Measurements from ENCODE around the gene FAM13A. TPM values are rescaled to one million over a fixed set of nuclear protein-coding genes. Genes with fewer than 3 reads are reported as not detected.

Gene FAM13A
- total and polyA plus RNA-seq, 2 of the 8 experiments (the other 6 are each of a cell fraction or from before 2014, with no cell fraction given): 7.1 to 16.5 TPM

- Histone ChIP-seq H3K4ac (replicated peaks; ENCODE audit: insufficient read length, low read depth, low read length) (no peak overlapping the region), H4K5ac (ENCODE audit: insufficient read length, low read depth, low read length) (no peak overlapping the region), H4K8ac (ENCODE audit: extremely low read depth, insufficient read depth, low read length) (no peak overlapping the region), H2BK15ac (ENCODE audit: low read length) (no peak overlapping the region), H3K27me3 (replicated peaks in 1 of 4; ENCODE audit: control insufficient read depth in 3 of 4, extremely low read depth in 1 of 4, insufficient read depth in 3 of 4, low read length in 3 of 4) (no peaks in the 10 kb centered on the region), H3K4me2 (ENCODE audit: insufficient read depth in 1 of 2, low read depth in 2 of 2, low read length in 2 of 2) (no peak overlapping the region), H3K27ac (ENCODE audit: low read depth, low read length) (no peak overlapping the region), H4K91ac (replicated peaks; ENCODE audit: insufficient read length, low read length) (no peak overlapping the region), H3K9ac (replicated peaks in 1 of 4; ENCODE audit: extremely low read depth in 1 of 4, low read depth in 3 of 4, low read length in 3 of 4) (no peak overlapping the region), H2BK120ac (replicated peaks; ENCODE audit: low read depth, low read length) (no peak overlapping the region), H3K79me2 (ENCODE audit: control insufficient read depth in 1 of 2, insufficient read depth in 2 of 2, low read length in 2 of 2) (no peaks in the 10 kb centered on the region), H3K14ac (ENCODE audit: insufficient read length) (no peak overlapping the region), H3K23me2 (ENCODE audit: low read depth, low read length) (no peaks in the 10 kb centered on the region), H3K18ac (ENCODE audit: extremely low read depth, low read length) (no peak overlapping the region), H3K9me3 (ENCODE audit: insufficient read depth in 2 of 2, low read depth in 1 of 2, low read length in 1 of 2) (no peaks in the 10 kb centered on the region), H3K23ac (ENCODE audit: insufficient read length) (no peak overlapping the region), H2BK5ac (ENCODE audit: low read depth, low read length) (no peak overlapping the region), H3K4me1 (replicated peaks in 1 of 4; ENCODE audit: control insufficient read depth in 3 of 4, insufficient read depth in 4 of 4, low read length in 3 of 4) (no peaks in the 10 kb centered on the region; a peak in 1 of 7 replicates), H3K79me1 (ENCODE audit: low read depth, low read length) (no peaks in the 10 kb centered on the region), H2AFZ (ENCODE audit: low read length) (no peak overlapping the region), H2AK5ac (ENCODE audit: low read depth, low read length) (no peak overlapping the region), H4K20me1 (replicated peaks in 1 of 2; ENCODE audit: control insufficient read depth in 1 of 2, insufficient read depth in 2 of 2, low read length in 2 of 2) (no peaks in the 10 kb centered on the region), H3K56ac (replicated peaks; ENCODE audit: insufficient read length, low read depth, low read length) (no peak overlapping the region), H2BK12ac (ENCODE audit: low read depth, low read length) (no peak overlapping the region), H3K4me3 (ENCODE audit: extremely low read depth in 1 of 4, insufficient read depth in 2 of 4, low read depth in 3 of 4, low read length in 4 of 4) (no peak overlapping the region), H2BK20ac (ENCODE audit: low read length) (no peak overlapping the region), H3K36me3 (ENCODE audit: control insufficient read depth in 2 of 4, insufficient read depth in 4 of 4, low read length in 3 of 4) (peaks cover 0 to 6% (median 0%) of the 10 kb centered on the region in 4 experiments; a peak in 1 of 8 replicates)
- ChIA-PET POLR2A (ENCODE audit: partially characterized antibody) (no interaction called here), CTCF (ENCODE audit: partially characterized antibody) (interaction anchor here (1.1 to 4.0 kb wide), 4 partner anchors 10 to 180 kb away, joined by 3 to 18 read pairs (median 4); no protein-coding TSS in a partner anchor)
- WGBS, 2 experiments (ENCODE audit: extremely low coverage in 1 of 2, insufficient coverage in 1 of 2, insufficient read length in 1 of 2, insufficient replicate concordance in 2 of 2, low coverage in 1 of 2, low lambda C conversion rate in 2 of 2, missing lambda C conversion rate in 1 of 2): 86% methylated on average over 3 of the region's 3 CpGs; no CpG with 5 or more reads in 1 of the 2 experiments
- FAIRE-seq (no peak), DNase-seq (ENCODE audit: low read depth in 1 of 2, low spot score in 2 of 2) (no peak)
- TF ChIP-seq SAP30 (IDR thresholded peaks at IDR 0.05; ENCODE audit: insufficient read depth, insufficient replicate concordance, low read length) (no peak), FOSL1 (IDR thresholded peaks at IDR 0.05; ENCODE audit: insufficient read depth, low read depth, low read length) (no peak), KDM1A (IDR thresholded peaks at IDR 0.05; ENCODE audit: borderline replicate concordance, low read length) (no peak), NRF1 (IDR thresholded peaks at IDR 0.05; ENCODE audit: low read depth, low read length) (no peak), E2F6 (IDR thresholded peaks at IDR 0.05) (no peak), RXRA (IDR thresholded peaks at IDR 0.05; ENCODE audit: insufficient read depth, low read depth, low read length) (no peak), BRCA1 (IDR thresholded peaks at IDR 0.05; ENCODE audit: low read depth, low read length) (no peak), GTF2F1 (IDR thresholded peaks at IDR 0.05; ENCODE audit: borderline replicate concordance, low read depth, low read length) (no peak), CREB1 (IDR thresholded peaks at IDR 0.05) (no peak), BACH1 (IDR thresholded peaks at IDR 0.05; ENCODE audit: low read length) (no peak), SUZ12 (IDR thresholded peaks at IDR 0.05; ENCODE audit: low read length) (no peak), MAX (IDR thresholded peaks at IDR 0.05) (no peak), SP1 (IDR thresholded peaks at IDR 0.05; ENCODE audit: low read depth, low read length) (no peak), CTBP2 (IDR thresholded peaks at IDR 0.05; ENCODE audit: borderline replicate concordance, insufficient read depth, insufficient read length, low read length) (no peak)
These were observed 58.1 kb downstream of the FAM13A start for GRCh38 chr4:88998891-88999290.

Measured in H1 (cell line).